Tibial nerve (tissue), 4 donors: Measurements from ENCODE around the gene TMEM169.

Experiments
- EP300 ChIP-seq, 2 donors: sonication (generic); formaldehyde crosslinking; IDR thresholded peaks; one replicate each; pipeline ENCODE4 v1.6.1; 2017; ENCODE audit warnings: antibody characterized with exemption in 2 of 2, mild to moderate bottlenecking in 1 of 2
- POLR2A ChIP-seq, 2 donors: fragments of 450-650 bp; IDR thresholded peaks; one replicate each; pipeline ENCODE4 v1.6.1; 2017; ENCODE audit warnings: antibody characterized with exemption in 2 of 2, mild to moderate bottlenecking in 2 of 2, moderate library complexity in 2 of 2
- TF ChIP-seq, protein P1 (sequence below), 5 experiments: fragments of 200-600 bp in 3 of 5; fragments of 450-650 bp in 2 of 5; sonication (generic) in 3 of 5; IDR thresholded peaks; one replicate each; pipeline ENCODE4 v1.5.1; 2016 to 2019; ENCODE audit warnings: antibody characterized with exemption in 5 of 5, mild to moderate bottlenecking in 3 of 5, moderate library complexity in 2 of 5

DNA sequence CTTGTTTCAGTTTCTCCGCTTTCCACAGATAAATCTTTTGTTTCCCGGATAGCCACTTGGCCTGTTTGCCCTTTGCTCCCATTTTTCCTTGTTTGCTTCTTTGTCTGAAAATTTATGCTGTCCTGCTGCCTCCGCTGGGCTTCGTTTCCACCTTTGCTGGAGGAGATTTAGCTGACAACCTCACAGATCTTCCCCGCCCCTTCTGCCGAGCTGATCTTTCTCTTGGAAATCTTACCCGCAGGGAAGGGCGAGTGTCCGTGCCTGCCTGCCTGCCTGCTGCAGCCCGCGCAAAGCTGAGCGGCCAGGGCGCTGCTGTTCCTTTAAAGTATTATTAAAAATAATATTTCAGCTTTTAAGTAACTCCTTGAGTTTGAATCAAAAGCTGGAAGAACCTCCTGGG, 26.0 kb downstream of the TMEM169 start:
- TF ChIP-seq, protein P1, sequence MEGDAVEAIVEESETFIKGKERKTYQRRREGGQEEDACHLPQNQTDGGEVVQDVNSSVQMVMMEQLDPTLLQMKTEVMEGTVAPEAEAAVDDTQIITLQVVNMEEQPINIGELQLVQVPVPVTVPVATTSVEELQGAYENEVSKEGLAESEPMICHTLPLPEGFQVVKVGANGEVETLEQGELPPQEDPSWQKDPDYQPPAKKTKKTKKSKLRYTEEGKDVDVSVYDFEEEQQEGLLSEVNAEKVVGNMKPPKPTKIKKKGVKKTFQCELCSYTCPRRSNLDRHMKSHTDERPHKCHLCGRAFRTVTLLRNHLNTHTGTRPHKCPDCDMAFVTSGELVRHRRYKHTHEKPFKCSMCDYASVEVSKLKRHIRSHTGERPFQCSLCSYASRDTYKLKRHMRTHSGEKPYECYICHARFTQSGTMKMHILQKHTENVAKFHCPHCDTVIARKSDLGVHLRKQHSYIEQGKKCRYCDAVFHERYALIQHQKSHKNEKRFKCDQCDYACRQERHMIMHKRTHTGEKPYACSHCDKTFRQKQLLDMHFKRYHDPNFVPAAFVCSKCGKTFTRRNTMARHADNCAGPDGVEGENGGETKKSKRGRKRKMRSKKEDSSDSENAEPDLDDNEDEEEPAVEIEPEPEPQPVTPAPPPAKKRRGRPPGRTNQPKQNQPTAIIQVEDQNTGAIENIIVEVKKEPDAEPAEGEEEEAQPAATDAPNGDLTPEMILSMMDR (IDR thresholded peaks at IDR 0.05): no peak
- TF ChIP-seq EP300 (IDR thresholded peaks at IDR 0.05) (no peak), POLR2A (IDR thresholded peaks at IDR 0.05) (no peak)
